ENCODE results near the gene FAM107B. TPM values are rescaled to one million over a fixed set of nuclear protein-coding genes. Genes with fewer than 3 reads are reported as not detected.

Gene FAM107B
- total RNA-seq, 1 donor from 2014 or later, result 156 TPM

- Mint-ChIP-seq H3K4me3 (no peak overlapping the region), H3K27me3 (ENCODE audit: insufficient read depth) (no peaks in the 10 kb centered on the region), H3K36me3 (ENCODE audit: low read depth) (peaks cover 4% of the 10 kb centered on the region), H3K9me3 (peaks cover 4% of the 10 kb centered on the region), H3K27ac (no peak overlapping the region), H3K4me1 (ENCODE audit: low read depth) (peaks cover 50% of the 10 kb centered on the region)
- intact Hi-C loops (cut with micrococcal nuclease), result no loop called here
- no peak for DNase-seq (ENCODE audit: low spot score)
These were observed 161.7 kb downstream of the FAM107B start for GRCh38 chr10:14612873-14613587.

DNA sequence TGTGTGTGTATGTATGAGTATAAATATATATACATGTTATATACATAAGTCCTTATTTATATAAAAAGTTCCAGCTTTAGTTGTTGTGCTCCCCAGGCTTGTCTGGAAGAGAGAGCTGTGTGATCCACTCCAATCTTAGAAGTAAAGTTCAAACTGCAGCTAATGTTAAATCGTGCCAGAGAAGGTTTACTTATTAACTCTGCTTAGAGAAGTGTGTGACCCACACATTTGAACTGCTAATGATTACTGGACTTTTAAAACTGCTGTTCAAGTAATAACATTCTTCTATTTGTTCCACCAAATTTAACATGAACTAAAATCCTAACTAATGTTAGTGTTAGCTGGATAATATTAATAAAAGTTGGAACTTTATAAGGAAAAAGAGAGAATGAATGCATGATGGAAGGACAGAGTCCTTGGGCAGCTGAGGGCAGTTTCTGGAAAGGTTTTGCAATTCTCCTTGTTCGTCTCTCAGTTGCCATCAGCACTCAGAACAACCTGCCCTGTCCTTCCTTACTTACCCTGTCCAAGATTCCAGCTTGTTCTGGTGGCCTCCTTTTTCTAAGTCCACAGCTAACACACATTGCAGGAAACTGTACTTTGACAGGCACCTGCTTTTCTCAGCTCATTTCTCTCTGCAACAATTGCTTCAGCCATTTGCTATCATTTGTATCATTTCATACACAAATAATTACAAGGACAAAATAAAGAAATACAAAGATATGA, 162.6 kb downstream of the FAM107B start:
- peaks cover 4% of the 10 kb centered on the region for H3K36me3 Mint-ChIP-seq (ENCODE audit: low read depth)
- intact Hi-C loops (cut with micrococcal nuclease), result no loop called here
- DNase-seq (ENCODE audit: low spot score), result no peak

DNA sequence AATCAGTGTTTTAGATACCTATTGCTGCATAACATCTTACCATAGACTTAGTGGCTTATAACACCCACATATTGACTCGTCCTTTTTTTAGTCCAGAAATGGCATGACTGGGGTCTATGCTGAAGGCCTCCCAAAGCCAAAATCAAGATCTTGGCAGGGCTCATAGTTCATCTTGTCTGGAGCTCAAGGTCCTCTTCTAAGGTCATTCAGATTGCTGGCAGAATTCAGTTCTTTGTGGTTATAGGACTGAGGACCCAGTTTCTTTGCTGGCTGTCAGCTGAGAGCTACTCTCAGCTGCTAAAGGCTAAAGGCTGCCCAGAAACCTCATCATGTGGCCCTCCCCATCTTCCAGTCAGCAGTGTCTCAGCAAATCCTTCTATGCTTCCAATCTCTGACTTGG, 165.5 kb downstream of the FAM107B start:
- no peak overlapping the region for H3K27ac Mint-ChIP-seq
- peaks cover 12% of the 10 kb centered on the region for H3K9me3 Mint-ChIP-seq
- intact Hi-C loops (cut with micrococcal nuclease), result loop anchor here (5.0 kb wide), 1 partner anchor 148 kb away; no protein-coding TSS in a partner anchor
- H3K27me3 Mint-ChIP-seq (ENCODE audit: insufficient read depth), result no peaks in the 10 kb centered on the region
- DNase-seq (ENCODE audit: low spot score), result no peak
- no peak overlapping the region for H3K4me3 Mint-ChIP-seq
- peaks cover 6% of the 10 kb centered on the region for H3K36me3 Mint-ChIP-seq (ENCODE audit: low read depth)
- H3K4me1 Mint-ChIP-seq (ENCODE audit: low read depth), result peaks cover 66% of the 10 kb centered on the region

More for the DNA sequence above, 162.6 kb downstream of the FAM107B start:
- H3K9me3 Mint-ChIP-seq, result peaks cover 4% of the 10 kb centered on the region
- H3K27me3 Mint-ChIP-seq (ENCODE audit: insufficient read depth), result no peaks in the 10 kb centered on the region
- peaks cover 50% of the 10 kb centered on the region for H3K4me1 Mint-ChIP-seq (ENCODE audit: low read depth)
- no peak overlapping the region for H3K27ac Mint-ChIP-seq
- H3K4me3 Mint-ChIP-seq, result no peak overlapping the region

DNA sequence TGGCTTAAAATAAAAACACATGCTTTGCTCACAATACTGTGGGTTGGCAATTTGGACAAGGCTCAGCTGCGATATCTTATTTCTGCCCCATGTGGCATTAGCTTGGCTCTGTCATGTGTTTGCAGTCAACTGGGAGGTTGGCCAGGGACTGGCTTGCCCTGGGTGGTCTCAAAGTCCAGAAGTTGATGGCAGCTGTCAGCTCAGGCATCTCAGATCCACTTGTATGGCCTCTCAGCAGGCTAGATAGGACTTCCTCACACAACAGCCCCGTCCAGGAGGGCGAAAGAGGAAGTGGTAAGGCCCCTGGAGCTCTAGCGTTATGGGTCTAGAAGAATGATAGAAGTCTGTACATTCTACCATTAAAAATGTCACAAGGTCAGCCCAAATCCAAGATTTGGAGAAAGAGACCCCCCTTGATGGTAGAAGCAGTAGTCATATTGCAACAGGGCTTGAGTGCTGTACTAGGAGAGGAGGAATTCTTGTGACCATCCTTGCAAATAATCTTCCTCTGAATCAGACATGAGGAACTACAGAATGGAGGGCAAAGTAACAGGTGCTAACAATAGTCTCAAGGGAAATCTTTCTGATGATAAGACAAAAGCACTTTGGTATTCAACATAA, 166.2 kb downstream of the FAM107B start:
- intact Hi-C loops (cut with micrococcal nuclease), result loop anchor here (5.0 kb wide), 1 partner anchor 149 kb away; no protein-coding TSS in a partner anchor
- H3K4me3 Mint-ChIP-seq, result no peak overlapping the region
- no peaks in the 10 kb centered on the region for H3K27me3 Mint-ChIP-seq (ENCODE audit: insufficient read depth)
- no peak for DNase-seq (ENCODE audit: low spot score)
- H3K9me3 Mint-ChIP-seq, result peaks cover 12% of the 10 kb centered on the region
- peaks cover 6% of the 10 kb centered on the region for H3K36me3 Mint-ChIP-seq (ENCODE audit: low read depth)
- peak overlapping the region; percentile 24 for H3K27ac Mint-ChIP-seq
- peaks cover 64% of the 10 kb centered on the region for H3K4me1 Mint-ChIP-seq (ENCODE audit: low read depth)

GRCh38 chr10:14606633-14607032, 168.1 kb downstream of the FAM107B start:
- H3K4me1 Mint-ChIP-seq (ENCODE audit: low read depth), result peaks cover 71% of the 10 kb centered on the region
- intact Hi-C loops (cut with micrococcal nuclease), result loop anchor here (5.0 kb wide), 1 partner anchor 151 kb away; no protein-coding TSS in a partner anchor

DNA sequence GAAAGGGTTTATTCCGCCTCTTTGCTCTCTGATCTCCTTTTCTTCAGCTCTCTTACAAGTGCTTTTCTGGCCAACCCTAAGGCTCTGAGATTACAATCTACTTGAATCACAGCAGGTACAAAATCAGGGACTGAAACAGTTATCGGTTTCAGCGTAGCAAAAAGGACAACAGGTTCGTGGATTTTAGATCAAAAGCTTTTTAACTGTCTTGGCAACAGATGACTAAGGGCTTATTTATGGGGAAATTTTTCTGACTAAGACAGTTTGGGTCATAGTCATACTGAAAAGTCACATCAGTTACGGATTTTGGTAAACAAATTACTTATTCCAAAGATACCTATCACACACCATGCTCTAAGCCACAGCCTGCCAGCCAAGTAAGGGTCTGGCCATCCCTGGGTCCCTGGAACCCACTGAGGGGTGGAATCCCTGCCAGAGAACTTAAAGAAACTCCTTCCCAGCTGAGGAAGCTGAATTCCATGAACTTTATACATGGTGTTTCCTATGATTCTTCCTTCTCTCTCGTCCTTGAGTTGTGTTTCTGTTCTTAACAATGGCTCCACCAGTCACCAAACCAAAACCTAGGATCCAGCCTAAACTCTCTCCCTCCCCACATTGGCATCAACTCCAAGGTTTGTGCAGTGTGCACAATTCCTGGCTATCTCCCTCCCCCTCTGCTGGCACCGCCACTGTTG, 169.3 kb downstream of the FAM107B start:
- peaks cover 12% of the 10 kb centered on the region for H3K9me3 Mint-ChIP-seq
- H3K27ac Mint-ChIP-seq, result peak overlapping the region; percentile 99
- peaks cover 24% of the 10 kb centered on the region for H3K36me3 Mint-ChIP-seq (ENCODE audit: low read depth)
- no peaks in the 10 kb centered on the region for H3K27me3 Mint-ChIP-seq (ENCODE audit: insufficient read depth)
- peak; percentile 54 for DNase-seq (ENCODE audit: low spot score)
- H3K4me1 Mint-ChIP-seq (ENCODE audit: low read depth), result peaks cover 74% of the 10 kb centered on the region
- intact Hi-C loops (cut with micrococcal nuclease), result loop anchor here (1.0 to 5.0 kb wide), 14 partner anchors 17 to 564 kb away; partner anchors contain the start of genes CDNF, HSPA14, MSANTD7 and SUV39H2
- peak overlapping the region; percentile 91 for H3K4me3 Mint-ChIP-seq

More at GRCh38 chr10:14606633-14607032, 168.1 kb downstream of the FAM107B start:
- Mint-ChIP-seq H3K4me3 (no peak overlapping the region), H3K36me3 (ENCODE audit: low read depth) (peaks cover 17% of the 10 kb centered on the region), H3K27me3 (ENCODE audit: insufficient read depth) (no peaks in the 10 kb centered on the region), H3K27ac (peak overlapping the region; percentile 99), H3K9me3 (peaks cover 12% of the 10 kb centered on the region)
- no peak for DNase-seq (ENCODE audit: low spot score)

- intact Hi-C loops (cut with micrococcal nuclease), result loop anchor here (1.0 to 5.0 kb wide), 16 partner anchors 16 to 817 kb away; partner anchors contain the start of genes CDNF, DCLRE1C, HSPA14 and MSANTD7
These were observed 170.2 kb downstream of the FAM107B start for GRCh38 chr10:14604181-14605142.

DNA sequence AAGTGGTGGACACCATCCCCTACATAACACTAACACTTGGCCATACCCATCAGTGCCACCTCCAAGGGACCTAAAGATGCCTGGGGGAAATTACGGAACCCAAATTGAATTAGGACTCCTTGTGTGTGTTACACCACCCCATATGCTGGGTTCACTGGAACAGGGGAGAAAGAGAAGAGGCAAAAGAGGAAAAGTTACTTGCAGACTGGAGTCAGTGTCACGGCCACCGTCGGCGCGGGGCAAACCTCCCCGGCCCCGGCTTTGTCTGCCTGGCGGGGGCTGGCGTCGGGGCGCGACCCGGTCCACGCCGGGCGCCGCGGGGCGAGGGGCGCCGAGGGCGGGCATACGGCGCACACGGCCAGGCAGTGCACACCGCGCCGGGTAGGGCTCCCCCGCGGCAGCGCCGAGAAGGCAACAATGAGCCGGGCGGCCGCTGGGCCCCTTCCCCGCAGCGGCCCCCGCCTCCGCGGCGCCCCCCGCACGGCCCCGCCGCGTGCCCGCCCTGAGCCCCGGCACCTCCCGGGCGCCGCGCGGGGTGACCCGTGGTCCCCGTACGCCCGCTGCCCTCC, 171.1 kb downstream of the FAM107B start:
- Mint-ChIP-seq H3K4me1 (ENCODE audit: low read depth) (peaks cover 78% of the 10 kb centered on the region), H3K4me3 (peak overlapping the region; percentile 96), H3K27ac (peak overlapping the region; percentile 98), H3K36me3 (ENCODE audit: low read depth) (peaks cover 34% of the 10 kb centered on the region), H3K27me3 (ENCODE audit: insufficient read depth) (no peaks in the 10 kb centered on the region), H3K9me3 (peaks cover 9% of the 10 kb centered on the region)
- intact Hi-C loops (cut with micrococcal nuclease), result loop anchor here (5.0 kb wide), 2 partner anchors 349 to 816 kb away; partner anchors contain the start of gene DCLRE1C
- DNase-seq (ENCODE audit: low spot score), result no peak

More at GRCh38 chr10:14604181-14605142, 170.2 kb downstream of the FAM107B start:
- peak; percentile 72 for DNase-seq (ENCODE audit: low spot score)
- H3K4me1 Mint-ChIP-seq (ENCODE audit: low read depth), result peaks cover 78% of the 10 kb centered on the region
- H3K36me3 Mint-ChIP-seq (ENCODE audit: low read depth), result peaks cover 31% of the 10 kb centered on the region
- peak overlapping the region; percentile 99 for H3K27ac Mint-ChIP-seq
- no peaks in the 10 kb centered on the region for H3K27me3 Mint-ChIP-seq (ENCODE audit: insufficient read depth)
- peaks cover 12% of the 10 kb centered on the region for H3K9me3 Mint-ChIP-seq
- H3K4me3 Mint-ChIP-seq, result peak overlapping the region; percentile 91

- DNase-seq (ENCODE audit: low spot score), result no peak
- Mint-ChIP-seq H3K27me3 (ENCODE audit: insufficient read depth) (no peaks in the 10 kb centered on the region), H3K27ac (peak overlapping the region; percentile 98), H3K4me3 (peak overlapping the region; percentile 96), H3K36me3 (ENCODE audit: low read depth) (peaks cover 40% of the 10 kb centered on the region), H3K9me3 (peaks cover 8% of the 10 kb centered on the region), H3K4me1 (ENCODE audit: low read depth) (peaks cover 78% of the 10 kb centered on the region)
- intact Hi-C loops (cut with micrococcal nuclease), result loop anchor here (5.0 kb wide), 2 partner anchors 349 to 816 kb away; partner anchors contain the start of gene DCLRE1C
These were observed 171.7 kb downstream of the FAM107B start for GRCh38 chr10:14602807-14603533.

GRCh38 chr10:14601872-14602725, 172.6 kb downstream of the FAM107B start:
- Mint-ChIP-seq H3K36me3 (ENCODE audit: low read depth) (peaks cover 45% of the 10 kb centered on the region), H3K27ac (peak overlapping the region; percentile 68), H3K9me3 (peaks cover 8% of the 10 kb centered on the region), H3K4me1 (ENCODE audit: low read depth) (peaks cover 76% of the 10 kb centered on the region), H3K4me3 (peak overlapping the region; percentile 96), H3K27me3 (ENCODE audit: insufficient read depth) (no peaks in the 10 kb centered on the region)
- peak; percentile 48 for DNase-seq (ENCODE audit: low spot score)
- intact Hi-C loops (cut with micrococcal nuclease), result loop anchor here (5.0 kb wide), 2 partner anchors 350 to 815 kb away; partner anchors contain the start of gene DCLRE1C

Data from activated T-helper 1 cell treated with anti-CD3 and anti-CD28 coated beads, Interleukin-12 subunit alpha, Interleukin-12 subunit beta, Interleukin-2, Interleukin-4 antibody, amounts not matched to agents 30 ng/mL and 10 ng/mL and 1 ng/mL, durations not matched to agents 14 hours and 24 hours and 36 hours (primary cell).